Measurements from ENCODE around the gene OR6V1. TPM values are rescaled to one million over a fixed set of nuclear protein-coding genes. Genes with fewer than 3 reads are reported as not detected.

Gene OR6V1
- total RNA-seq, 1 donor from 2014 or later: not detected

GRCh38 chr7:143018931-143019330, 33.2 kb upstream of the OR6V1 start:
- H3K36me3 Mint-ChIP-seq (ENCODE audit: low read depth): no peaks in the 10 kb centered on the region
- no peak for DNase-seq (ENCODE audit: low spot score)
- H3K27me3 Mint-ChIP-seq (ENCODE audit: low read depth): peaks cover 22% of the 10 kb centered on the region
- intact Hi-C loops (cut with micrococcal nuclease): no loop called here
- H3K4me1 Mint-ChIP-seq (ENCODE audit: low read depth): no peaks in the 10 kb centered on the region
- no peaks in the 10 kb centered on the region for H3K9me3 Mint-ChIP-seq
- H3K27ac Mint-ChIP-seq: no peak overlapping the region
- H3K4me3 Mint-ChIP-seq (ENCODE audit: low read depth): no peak overlapping the region

GRCh38 chr7:143023047-143023446, 29.1 kb upstream of the OR6V1 start:
- Mint-ChIP-seq H3K9me3 (no peaks in the 10 kb centered on the region), H3K4me3 (ENCODE audit: low read depth) (no peak overlapping the region), H3K27ac (no peak overlapping the region), H3K27me3 (ENCODE audit: low read depth) (peaks cover 14% of the 10 kb centered on the region), H3K4me1 (ENCODE audit: low read depth) (no peaks in the 10 kb centered on the region), H3K36me3 (ENCODE audit: low read depth) (no peaks in the 10 kb centered on the region)
- DNase-seq (ENCODE audit: low spot score): no peak
- intact Hi-C loops (cut with micrococcal nuclease): no loop called here

GRCh38 chr7:143025371-143025770, 26.8 kb upstream of the OR6V1 start:
- Mint-ChIP-seq H3K9me3 (no peaks in the 10 kb centered on the region), H3K36me3 (ENCODE audit: low read depth) (no peaks in the 10 kb centered on the region), H3K4me1 (ENCODE audit: low read depth) (no peaks in the 10 kb centered on the region), H3K27me3 (ENCODE audit: low read depth) (peaks cover 11% of the 10 kb centered on the region), H3K4me3 (ENCODE audit: low read depth) (no peak overlapping the region), H3K27ac (no peak overlapping the region)
- DNase-seq (ENCODE audit: low spot score): no peak
- intact Hi-C loops (cut with micrococcal nuclease): no loop called here

- DNase-seq (ENCODE audit: low spot score): no peak
- Mint-ChIP-seq H3K27ac (no peak within 1 kb of the TSS), H3K27me3 (ENCODE audit: low read depth) (peaks cover 10% of the 10 kb centered on the region), H3K36me3 (ENCODE audit: low read depth) (no peaks in the 10 kb centered on the region), H3K4me3 (ENCODE audit: low read depth) (no peak within 1 kb of the TSS), H3K9me3 (no peaks in the 10 kb centered on the region), H3K4me1 (ENCODE audit: low read depth) (no peaks in the 10 kb centered on the region)
- intact Hi-C loops (cut with micrococcal nuclease): no loop called here
Measured at GRCh38 chr7:143027032-143027431, 25.1 kb upstream of the OR6V1 start, which contains the start of gene OR9A2. Gene OR9A2 (minus strand): TSS chr7:143027132. CDS start chr7:143027132, 0 bp downstream.

- intact Hi-C loops (cut with micrococcal nuclease): no loop called here
- Mint-ChIP-seq H3K4me1 (ENCODE audit: low read depth) (no peaks in the 10 kb centered on the region), H3K4me3 (ENCODE audit: low read depth) (no peak overlapping the region), H3K36me3 (ENCODE audit: low read depth) (no peaks in the 10 kb centered on the region), H3K27ac (no peak overlapping the region), H3K27me3 (ENCODE audit: low read depth) (peaks cover 10% of the 10 kb centered on the region), H3K9me3 (no peaks in the 10 kb centered on the region)
- DNase-seq (ENCODE audit: low spot score): no peak
Measured at GRCh38 chr7:143027683-143028082, 24.5 kb upstream of the OR6V1 start.

GRCh38 chr7:143038635-143039034, 13.5 kb upstream of the OR6V1 start:
- intact Hi-C loops (cut with micrococcal nuclease): no loop called here
- Mint-ChIP-seq H3K4me3 (ENCODE audit: low read depth) (no peak overlapping the region), H3K27ac (no peak overlapping the region), H3K9me3 (peaks cover 9% of the 10 kb centered on the region), H3K27me3 (ENCODE audit: low read depth) (peaks cover 5% of the 10 kb centered on the region), H3K4me1 (ENCODE audit: low read depth) (peaks cover 8% of the 10 kb centered on the region), H3K36me3 (ENCODE audit: low read depth) (no peaks in the 10 kb centered on the region)
- no peak for DNase-seq (ENCODE audit: low spot score)

- H3K27me3 Mint-ChIP-seq (ENCODE audit: low read depth): peaks cover 2% of the 10 kb centered on the region
Measured at GRCh38 chr7:143040209-143040715, 11.9 kb upstream of the OR6V1 start.

GRCh38 chr7:143041346-143041745, 10.8 kb upstream of the OR6V1 start:
- Mint-ChIP-seq H3K9me3 (no peaks in the 10 kb centered on the region), H3K27me3 (ENCODE audit: low read depth) (peaks cover 3% of the 10 kb centered on the region), H3K27ac (no peak overlapping the region), H3K36me3 (ENCODE audit: low read depth) (no peaks in the 10 kb centered on the region), H3K4me3 (ENCODE audit: low read depth) (no peak overlapping the region), H3K4me1 (ENCODE audit: low read depth) (peaks cover 10% of the 10 kb centered on the region)
- intact Hi-C loops (cut with micrococcal nuclease): no loop called here
- DNase-seq (ENCODE audit: low spot score): no peak

More at GRCh38 chr7:143040209-143040715, 11.9 kb upstream of the OR6V1 start:
- no peaks in the 10 kb centered on the region for H3K36me3 Mint-ChIP-seq (ENCODE audit: low read depth)
- H3K27ac Mint-ChIP-seq: no peak overlapping the region
- DNase-seq (ENCODE audit: low spot score): no peak
- intact Hi-C loops (cut with micrococcal nuclease): no loop called here
- no peak overlapping the region for H3K4me3 Mint-ChIP-seq (ENCODE audit: low read depth)
- H3K9me3 Mint-ChIP-seq: peaks cover under 1% of the 10 kb centered on the region
- peaks cover 8% of the 10 kb centered on the region for H3K4me1 Mint-ChIP-seq (ENCODE audit: low read depth)

- no peak overlapping the region for H3K27ac Mint-ChIP-seq
- intact Hi-C loops (cut with micrococcal nuclease): no loop called here
- no peak overlapping the region for H3K4me3 Mint-ChIP-seq (ENCODE audit: low read depth)
- H3K27me3 Mint-ChIP-seq (ENCODE audit: low read depth): peaks cover 5% of the 10 kb centered on the region
- H3K4me1 Mint-ChIP-seq (ENCODE audit: low read depth): peaks cover 10% of the 10 kb centered on the region
- H3K9me3 Mint-ChIP-seq: no peaks in the 10 kb centered on the region
- no peak for DNase-seq (ENCODE audit: low spot score)
- H3K36me3 Mint-ChIP-seq (ENCODE audit: low read depth): no peaks in the 10 kb centered on the region
Measured at GRCh38 chr7:143042159-143042789, 9.9 kb upstream of the OR6V1 start.

- intact Hi-C loops (cut with micrococcal nuclease): no loop called here
- no peak overlapping the region for H3K27ac Mint-ChIP-seq
- H3K27me3 Mint-ChIP-seq (ENCODE audit: low read depth): peaks cover 5% of the 10 kb centered on the region
- no peak overlapping the region for H3K4me3 Mint-ChIP-seq (ENCODE audit: low read depth)
- no peaks in the 10 kb centered on the region for H3K36me3 Mint-ChIP-seq (ENCODE audit: low read depth)
- peaks cover 10% of the 10 kb centered on the region for H3K4me1 Mint-ChIP-seq (ENCODE audit: low read depth)
- no peaks in the 10 kb centered on the region for H3K9me3 Mint-ChIP-seq
- DNase-seq (ENCODE audit: low spot score): no peak
Measured at GRCh38 chr7:143042790-143043271, 9.3 kb upstream of the OR6V1 start.

- intact Hi-C loops (cut with micrococcal nuclease): no loop called here
- H3K4me1 Mint-ChIP-seq (ENCODE audit: low read depth): peaks cover 10% of the 10 kb centered on the region
- H3K9me3 Mint-ChIP-seq: no peaks in the 10 kb centered on the region
- no peak overlapping the region for H3K4me3 Mint-ChIP-seq (ENCODE audit: low read depth)
- peaks cover 5% of the 10 kb centered on the region for H3K27me3 Mint-ChIP-seq (ENCODE audit: low read depth)
- no peaks in the 10 kb centered on the region for H3K36me3 Mint-ChIP-seq (ENCODE audit: low read depth)
- no peak overlapping the region for H3K27ac Mint-ChIP-seq
- DNase-seq (ENCODE audit: low spot score): no peak
Measured at GRCh38 chr7:143043391-143043790, 8.8 kb upstream of the OR6V1 start.

- H3K4me3 Mint-ChIP-seq (ENCODE audit: low read depth): no peak overlapping the region
- H3K27me3 Mint-ChIP-seq (ENCODE audit: low read depth): peaks cover 3% of the 10 kb centered on the region
- intact Hi-C loops (cut with micrococcal nuclease): no loop called here
- no peaks in the 10 kb centered on the region for H3K9me3 Mint-ChIP-seq
- DNase-seq (ENCODE audit: low spot score): no peak
- H3K36me3 Mint-ChIP-seq (ENCODE audit: low read depth): no peaks in the 10 kb centered on the region
- peaks cover 10% of the 10 kb centered on the region for H3K4me1 Mint-ChIP-seq (ENCODE audit: low read depth)
- no peak overlapping the region for H3K27ac Mint-ChIP-seq
Measured at GRCh38 chr7:143046426-143046851, 5.7 kb upstream of the OR6V1 start.

GRCh38 chr7:143047326-143047725, 4.8 kb upstream of the OR6V1 start:
- peaks cover 3% of the 10 kb centered on the region for H3K27me3 Mint-ChIP-seq (ENCODE audit: low read depth)
- DNase-seq (ENCODE audit: low spot score): no peak
- peaks cover 10% of the 10 kb centered on the region for H3K4me1 Mint-ChIP-seq (ENCODE audit: low read depth)
- intact Hi-C loops (cut with micrococcal nuclease): no loop called here
- no peak overlapping the region for H3K27ac Mint-ChIP-seq
- H3K4me3 Mint-ChIP-seq (ENCODE audit: low read depth): no peak overlapping the region
- H3K36me3 Mint-ChIP-seq (ENCODE audit: low read depth): no peaks in the 10 kb centered on the region
- H3K9me3 Mint-ChIP-seq: no peaks in the 10 kb centered on the region

All from activated T-helper 2 cell treated with anti-CD3 and anti-CD28 coated beads, Interferon-gamma antibody, Interleukin-2, Interleukin-4, amounts not matched to agents 10 μg/mL and 5 μg/mL and 100 μg/mL, durations not matched to agents 14 hours and 24 hours and 36 hours (primary cell).